ENCODE data around the gene ZNF284.
A peak's percentile ranks its signal among the peaks of the same experiment; 100 is the strongest.
"Not testable (repeated sequence)": the region's sequence is repeated elsewhere in the genome, so short reads cannot be mapped to it uniquely, and the experiment has no call there.

Gene ZNF284

GRCh38 chr19:44107751-44108150 is 35.8 kb downstream of the ZNF284 start:
- no peak for TF ChIP-seq CTCF (IDR thresholded peaks at IDR 0.05; ENCODE audit: low read depth, low read length)
- in situ Hi-C loops (cut with HindIII; ENCODE audit: low sequenced_read_pairs) = no loop called here
- DNase-seq (ENCODE audit: low read depth, low spot score) = no peak
- H3K4me3 ChIP-seq (ENCODE audit: low read depth, low read length) = no peak overlapping the region

GRCh38 chr19:44109458-44109857 is 37.5 kb downstream of the ZNF284 start:
- in situ Hi-C loops (cut with HindIII; ENCODE audit: low sequenced_read_pairs) = no loop called here
- no peak overlapping the region for H3K4me3 ChIP-seq (ENCODE audit: low read depth, low read length)
- no peak for TF ChIP-seq CTCF (IDR thresholded peaks at IDR 0.05; ENCODE audit: low read depth, low read length)
- DNase-seq (ENCODE audit: low read depth, low spot score) = no peak

GRCh38 chr19:44111910-44112463 is 40.0 kb downstream of the ZNF284 start:
- no peak for TF ChIP-seq CTCF (IDR thresholded peaks at IDR 0.05; ENCODE audit: low read depth, low read length)
- in situ Hi-C loops (cut with HindIII; ENCODE audit: low sequenced_read_pairs) = no loop called here
- peak overlapping the region; percentile 94 for H3K4me3 ChIP-seq (ENCODE audit: low read depth, low read length)
- peak; percentile 80 for DNase-seq (ENCODE audit: low read depth, low spot score)

GRCh38 chr19:44112802-44113137 is 40.8 kb downstream of the ZNF284 start:
- no peak for TF ChIP-seq CTCF (IDR thresholded peaks at IDR 0.05; ENCODE audit: low read depth, low read length)

GRCh38 chr19:44113138-44113783 is 41.3 kb downstream of the ZNF284 start, which contains the start of gene ZNF225:
ZNF225 (plus strand) TSS chr19:44113399; CDS start chr19:44115828, 2,429 bp downstream.
- in situ Hi-C loops (cut with HindIII; ENCODE audit: low sequenced_read_pairs) = no loop called here
- H3K4me3 ChIP-seq (ENCODE audit: low read depth, low read length) = peak within 1 kb of the TSS; percentile 94
- no peak for TF ChIP-seq CTCF (IDR thresholded peaks at IDR 0.05; ENCODE audit: low read depth, low read length)
- peak; percentile 98 for DNase-seq (ENCODE audit: low read depth, low spot score)

More at GRCh38 chr19:44112802-44113137, 40.8 kb downstream of the ZNF284 start:
- in situ Hi-C loops (cut with HindIII; ENCODE audit: low sequenced_read_pairs) = no loop called here
- no peak for DNase-seq (ENCODE audit: low read depth, low spot score)
- peak overlapping the region; percentile 94 for H3K4me3 ChIP-seq (ENCODE audit: low read depth, low read length)

GRCh38 chr19:44113784-44114390 is 41.9 kb downstream of the ZNF284 start:
- TF ChIP-seq CTCF (IDR thresholded peaks at IDR 0.05; ENCODE audit: low read depth, low read length) = no peak
- peak overlapping the region; percentile 94 for H3K4me3 ChIP-seq (ENCODE audit: low read depth, low read length)
- in situ Hi-C loops (cut with HindIII; ENCODE audit: low sequenced_read_pairs) = no loop called here
- no peak for DNase-seq (ENCODE audit: low read depth, low spot score)

GRCh38 chr19:44121162-44121561 is 49.2 kb downstream of the ZNF284 start:
- DNase-seq (ENCODE audit: low read depth, low spot score); H3K4me3 ChIP-seq (ENCODE audit: low read depth, low read length); in situ Hi-C loops (cut with HindIII; ENCODE audit: low sequenced_read_pairs): not testable (repeated sequence)
